Measurements from ENCODE around the gene ZNF598.
A peak's percentile ranks its signal among the peaks of the same experiment; 100 is the strongest.

ZNF598 gene

GRCh38 chr16:2009791-2010510, at the start of gene ZNF598:
Gene ZNF598 (minus strand): TSS chr16:2009821.
- peak; percentile 50 to 76 for DNase-seq (ENCODE audit: low read depth in 1 of 2, low spot score in 1 of 2)

DNA sequence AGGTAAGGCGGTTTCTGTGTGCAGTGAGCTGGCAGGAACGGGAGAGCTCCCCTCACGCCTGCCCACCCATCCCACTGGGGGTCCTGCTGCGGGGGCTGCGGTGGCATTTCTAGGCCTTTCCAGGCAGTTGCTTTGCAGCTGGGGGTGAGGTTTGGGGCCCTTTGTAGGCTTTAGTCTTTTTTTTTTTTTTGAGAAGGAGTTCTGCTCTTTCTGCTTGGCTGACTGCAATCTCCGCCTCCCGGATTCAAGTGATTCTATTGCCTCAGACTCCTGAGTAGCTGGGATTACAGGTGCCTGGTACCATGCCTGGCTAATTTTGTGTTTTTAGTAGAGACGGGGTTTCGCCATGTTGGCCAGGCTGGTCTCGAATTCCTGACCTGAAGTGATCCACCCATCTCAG, 49.3 kb upstream of the ZNF598 start:
- no peak for DNase-seq (ENCODE audit: low read depth in 1 of 2, low spot score in 1 of 2)

DNA sequence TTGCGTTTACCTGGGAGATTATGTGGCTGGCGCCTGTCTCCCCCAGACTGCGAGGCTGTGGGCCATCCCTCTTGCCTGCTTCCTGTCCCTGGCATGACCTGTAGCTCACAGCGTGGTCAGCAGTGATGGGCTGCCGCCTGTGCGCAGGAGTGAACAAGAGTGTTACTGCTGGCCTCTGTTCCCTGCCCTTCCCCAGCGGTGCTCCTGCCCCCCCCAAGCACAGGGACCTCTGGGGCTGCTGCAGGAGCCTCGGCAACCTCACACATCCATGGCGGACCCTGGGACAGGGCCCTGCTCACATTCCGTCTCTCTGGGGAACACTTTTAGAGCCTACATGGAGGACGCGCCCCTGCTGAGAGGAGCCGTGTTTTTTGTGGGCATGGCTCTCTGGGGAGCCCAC, 48.8 kb upstream of the ZNF598 start:
- DNase-seq (ENCODE audit: low read depth in 1 of 2, low spot score in 1 of 2), result no peak

GRCh38 chr16:2057438-2057837, 47.8 kb upstream of the ZNF598 start:
- no peak for DNase-seq (ENCODE audit: low read depth in 1 of 2, low spot score in 1 of 2)

GRCh38 chr16:2056681-2057407, 47.2 kb upstream of the ZNF598 start:
- no peak for DNase-seq (ENCODE audit: low read depth in 1 of 2, low spot score in 1 of 2)

GRCh38 chr16:2056077-2056476, 46.5 kb upstream of the ZNF598 start:
- DNase-seq (ENCODE audit: low read depth in 1 of 2, low spot score in 1 of 2), result no peak

DNA sequence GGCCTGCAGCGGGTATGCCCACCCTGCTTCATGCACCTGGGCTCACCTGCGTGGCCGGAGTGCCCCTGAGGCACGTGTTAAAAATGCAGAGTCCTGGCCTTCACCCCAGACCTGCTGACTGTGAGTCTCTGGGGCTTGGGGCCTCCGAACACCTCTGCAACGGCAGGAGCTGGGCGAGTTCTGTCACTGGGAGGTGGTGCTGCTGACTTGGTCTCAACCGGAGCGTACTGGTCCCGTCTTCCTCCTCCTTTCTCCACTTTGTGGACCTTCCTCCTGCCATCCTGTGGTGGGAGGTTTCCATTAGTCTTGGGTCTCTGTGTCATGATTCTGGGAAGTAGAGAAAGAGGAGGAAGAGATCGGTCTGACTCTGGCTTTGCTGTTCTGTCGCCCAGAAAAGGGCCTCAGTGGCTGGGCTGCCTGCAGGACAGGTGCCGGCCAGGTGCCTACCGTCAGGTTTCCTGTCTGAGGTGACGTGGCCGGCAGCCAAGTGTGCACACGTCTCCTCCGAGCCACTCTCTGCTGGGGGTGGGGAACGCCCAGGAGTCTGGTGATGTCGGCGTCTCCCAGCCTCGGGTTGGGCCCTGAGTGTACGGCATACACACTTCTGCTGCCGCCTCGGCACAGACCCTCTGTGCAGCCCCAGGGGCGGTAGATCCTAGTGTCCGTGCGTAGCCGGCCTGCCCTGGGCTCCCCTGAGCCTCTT, 45.1 kb upstream of the ZNF598 start:
- DNase-seq (ENCODE audit: low read depth in 1 of 2, low spot score in 1 of 2), result no peak

DNA sequence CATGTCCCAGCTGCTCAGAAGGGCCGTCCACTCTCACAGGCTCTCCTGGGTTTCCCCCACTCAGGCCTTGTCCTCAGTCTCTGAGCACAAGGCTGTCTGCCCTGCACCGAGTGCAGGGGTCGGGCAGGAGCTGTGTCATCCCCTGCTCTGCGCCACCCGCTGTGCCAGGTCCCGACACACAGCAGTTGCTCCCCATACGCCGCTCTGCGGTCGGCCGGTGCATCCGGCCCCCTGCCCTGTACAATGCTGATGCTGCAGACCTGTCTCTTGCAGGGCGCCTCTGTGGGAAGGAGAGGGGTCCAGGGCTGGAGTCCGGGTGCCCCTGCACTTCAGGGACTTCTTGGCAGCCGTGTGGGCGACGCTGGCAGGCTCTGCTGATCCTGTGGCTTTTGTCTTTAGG, 44.3 kb upstream of the ZNF598 start:
- no peak for DNase-seq (ENCODE audit: low read depth in 1 of 2, low spot score in 1 of 2)

DNA sequence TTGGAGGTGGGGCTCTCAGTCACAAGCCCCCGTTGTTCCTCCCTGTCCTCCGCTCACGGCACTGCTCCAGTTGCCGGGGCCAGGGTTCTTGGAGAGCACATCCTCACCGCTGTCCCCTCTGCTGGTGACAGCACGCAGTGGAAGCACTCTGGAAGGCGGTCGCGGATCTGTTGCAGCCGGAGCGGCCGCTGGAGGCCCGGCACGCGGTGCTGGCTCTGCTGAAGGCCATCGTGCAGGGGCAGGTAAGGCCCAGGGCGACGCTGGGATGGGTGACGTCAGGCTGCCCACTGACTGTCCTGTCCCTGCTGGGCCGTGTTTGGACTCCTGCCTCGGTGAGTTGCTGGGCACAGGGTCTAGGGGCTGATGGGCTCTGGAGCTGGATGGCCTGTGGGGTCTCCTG, 43.6 kb upstream of the ZNF598 start:
- DNase-seq (ENCODE audit: low read depth in 1 of 2, low spot score in 1 of 2), result no peak

DNA sequence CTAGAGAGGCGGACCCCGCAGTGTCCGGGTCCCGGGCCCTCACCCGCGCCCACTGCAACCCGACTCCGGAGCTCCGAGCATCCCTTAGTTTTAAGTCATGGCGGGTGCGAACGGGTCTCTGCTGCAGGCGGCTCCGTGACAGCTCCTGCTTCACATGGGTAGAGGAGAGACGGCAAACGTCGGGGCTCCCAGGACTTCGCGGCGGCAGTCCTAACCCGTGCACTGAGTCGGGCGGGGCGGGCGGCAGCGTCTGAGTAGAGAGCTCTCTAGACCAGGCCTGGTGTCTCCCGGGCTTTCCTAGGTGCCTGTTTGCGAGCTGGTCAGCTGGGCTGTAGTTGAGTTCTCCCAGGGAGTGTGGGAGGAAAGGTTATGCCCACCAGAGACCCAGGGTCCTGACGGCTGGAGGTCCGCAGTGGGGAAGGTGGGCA, 38.5 kb upstream of the ZNF598 start:
- no peak for DNase-seq (ENCODE audit: low read depth in 1 of 2, low spot score in 1 of 2)

GRCh38 chr16:2047330-2048115, 37.9 kb upstream of the ZNF598 start, which contains the start of the genes NTHL1 and TSC2:
Gene NTHL1 (minus strand): TSS chr16:2047834. CDS start chr16:2047823, 11 bp downstream.
Gene TSC2 (plus strand): TSS chr16:2047985. CDS start chr16:2048616, 631 bp downstream.
- DNase-seq (ENCODE audit: low read depth in 1 of 2, low spot score in 1 of 2), result peak; percentile 81 to 91

DNA sequence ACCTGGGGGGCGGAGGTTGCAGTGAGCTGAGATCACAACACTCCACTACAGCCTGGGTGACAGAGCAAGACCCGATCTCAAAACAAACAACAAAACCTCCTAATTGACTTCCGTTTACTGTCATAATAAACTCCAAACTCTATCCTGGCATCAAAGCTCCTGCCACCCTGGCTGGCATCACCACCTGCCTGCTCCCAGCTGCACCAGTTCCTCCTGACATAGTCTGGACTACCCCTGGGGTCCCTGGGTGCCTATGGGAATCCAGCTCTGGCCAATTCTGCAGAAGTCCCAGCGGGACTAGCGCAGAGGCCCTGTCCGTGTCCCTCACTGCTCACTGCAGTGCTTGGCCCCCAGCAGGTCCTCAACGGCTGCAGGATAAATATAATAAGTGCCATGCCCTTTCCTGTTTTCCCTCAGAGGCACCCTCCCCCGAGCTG, 37.3 kb upstream of the ZNF598 start:
- DNase-seq (ENCODE audit: low read depth in 1 of 2, low spot score in 1 of 2), result no peak

DNA sequence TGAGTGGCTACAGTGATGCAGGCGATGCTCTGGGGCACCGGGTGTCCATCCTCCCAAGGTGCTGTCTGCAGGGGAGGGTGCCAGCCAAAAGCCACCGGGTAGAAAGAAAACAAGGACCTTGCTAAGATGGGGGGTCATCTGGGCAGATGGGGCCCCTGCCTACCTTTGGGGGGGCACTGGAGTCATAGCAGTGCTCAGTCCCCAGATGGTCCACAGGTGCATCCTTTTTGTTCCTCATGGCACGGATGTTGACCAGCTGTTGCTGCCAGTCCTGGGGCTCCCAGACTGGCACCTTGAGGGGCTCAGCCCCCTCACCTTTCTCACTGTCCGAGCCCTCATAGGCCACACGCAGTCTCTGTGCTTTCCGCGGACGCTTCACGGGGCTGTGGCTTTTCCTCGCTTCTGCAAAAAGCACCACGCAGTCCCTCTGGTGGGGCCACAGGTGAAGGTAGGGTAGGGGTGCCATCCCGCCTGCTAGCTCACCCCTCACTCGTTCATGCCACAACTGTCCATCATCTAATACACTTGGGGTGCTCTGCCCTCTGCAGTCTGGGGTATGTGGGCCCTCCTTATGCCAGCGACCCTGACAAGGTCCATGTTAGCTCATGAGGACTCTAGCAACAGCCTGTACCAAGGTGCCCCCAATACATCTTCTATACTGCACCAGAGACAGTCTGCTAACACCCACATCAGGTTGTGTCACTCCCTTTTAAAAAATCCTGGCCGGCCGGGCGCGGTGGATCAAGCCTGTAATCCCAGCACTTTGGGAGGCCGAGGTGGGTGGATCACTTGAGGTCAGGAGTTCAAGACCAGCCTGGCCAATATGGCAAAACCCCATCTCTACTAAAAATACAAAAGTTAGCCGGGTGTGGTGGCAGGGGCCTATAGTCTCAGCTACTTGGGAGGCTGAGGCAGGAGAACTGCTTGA, 36.6 kb upstream of the ZNF598 start:
- DNase-seq (ENCODE audit: low read depth in 1 of 2, low spot score in 1 of 2), result no peak

DNA sequence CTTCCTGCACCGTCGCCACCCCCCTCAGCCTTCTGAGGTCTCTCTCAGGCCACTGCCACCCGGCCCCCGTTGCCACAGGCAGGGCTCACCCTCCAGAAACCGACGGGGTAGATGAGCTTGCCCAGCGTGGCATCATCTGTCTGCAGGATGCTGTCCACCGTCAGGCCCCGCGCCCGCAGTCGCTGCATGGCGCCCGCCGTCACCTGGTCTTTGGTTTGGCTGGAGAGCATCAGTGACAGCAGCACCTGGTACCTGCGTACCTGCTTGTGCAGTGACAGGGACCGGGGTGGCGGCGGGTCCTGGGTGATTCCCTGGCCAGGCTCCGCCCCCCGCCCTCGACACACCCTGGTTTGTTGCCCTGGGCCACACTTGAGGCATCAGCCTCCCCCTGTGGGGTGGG, 34.9 kb upstream of the ZNF598 start:
- DNase-seq (ENCODE audit: low read depth in 1 of 2, low spot score in 1 of 2), result no peak

- no peak for DNase-seq (ENCODE audit: low read depth in 1 of 2, low spot score in 1 of 2)
Observed at GRCh38 chr16:2043667-2044451, 34.2 kb upstream of the ZNF598 start.

DNA sequence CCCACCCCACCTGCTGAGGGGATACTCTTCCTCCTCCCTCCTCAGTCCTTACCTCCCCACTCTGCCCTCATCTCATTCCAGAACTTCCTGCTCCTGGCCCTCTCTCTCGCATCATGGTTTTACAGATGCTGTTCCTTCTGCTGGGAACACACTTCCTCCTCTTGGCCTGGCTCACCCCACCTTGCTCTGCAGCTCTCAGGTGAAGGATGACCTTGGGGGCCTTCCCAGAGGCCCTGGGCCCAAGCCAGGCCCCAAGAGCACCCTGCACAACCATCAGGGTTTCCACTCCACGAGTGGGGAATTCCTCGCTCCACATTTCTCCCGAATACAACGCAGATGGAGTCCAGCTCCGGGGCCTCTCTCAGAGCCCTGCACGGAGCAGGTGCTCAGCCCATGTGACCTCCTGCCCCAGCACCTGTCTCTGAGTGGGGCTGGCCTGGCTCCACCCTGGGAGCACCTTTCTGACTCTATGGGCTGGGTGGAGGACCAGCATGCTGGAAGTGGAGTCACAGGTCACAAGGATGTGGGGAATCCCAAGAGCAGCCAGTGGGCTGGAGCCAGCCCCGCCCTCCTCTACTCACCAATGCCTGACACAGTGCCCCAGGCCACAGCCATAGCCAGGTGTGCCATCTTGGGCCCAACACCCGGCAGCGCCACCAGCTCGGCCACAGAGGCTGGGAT, 33.5 kb upstream of the ZNF598 start:
- DNase-seq (ENCODE audit: low read depth in 1 of 2, low spot score in 1 of 2), result no peak

DNA sequence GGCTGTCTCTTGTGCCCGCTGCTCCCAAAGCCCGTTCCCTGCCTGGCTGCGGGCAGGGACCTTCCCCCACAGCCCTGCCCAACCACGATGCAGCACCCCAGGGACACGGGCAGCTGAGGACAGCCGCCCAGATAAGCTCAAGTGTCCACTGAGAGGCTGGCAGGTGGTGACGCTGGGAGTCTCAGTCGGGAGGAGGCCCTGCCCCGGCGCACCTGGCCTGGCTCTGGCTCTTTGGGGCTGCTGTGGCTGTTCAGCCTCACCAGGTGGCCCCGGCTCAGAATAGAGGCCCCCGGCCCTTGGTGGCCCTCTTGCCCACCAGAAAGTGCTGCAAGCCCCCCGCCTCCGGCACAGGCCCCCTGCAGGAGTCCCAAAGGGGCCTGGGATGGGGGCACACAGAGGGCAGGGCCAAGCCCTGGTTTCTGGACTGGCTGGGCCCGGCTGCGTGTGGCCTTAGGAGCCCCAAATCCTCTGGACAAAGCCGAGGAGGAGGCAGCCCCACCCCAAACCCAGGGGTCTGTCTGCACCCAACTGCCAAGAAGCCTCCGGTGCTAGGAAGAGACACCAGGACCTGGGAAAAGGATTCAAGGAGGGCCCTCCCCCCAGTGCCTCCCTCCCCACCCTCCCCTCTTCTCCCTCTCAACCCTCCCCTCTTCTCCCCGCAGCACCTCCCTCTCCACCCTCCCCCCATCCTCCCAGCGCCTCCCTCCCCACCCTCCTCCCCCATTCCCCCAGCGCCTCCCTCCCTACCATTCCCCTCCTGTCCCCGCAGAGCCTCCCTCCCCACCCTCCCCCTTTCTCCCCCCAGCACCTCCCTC, 32.8 kb upstream of the ZNF598 start:
- no peak for DNase-seq (ENCODE audit: low read depth in 1 of 2, low spot score in 1 of 2)

Measured in activated T-helper 1 cell treated with anti-CD3 and anti-CD28 coated beads, Interleukin-2, amount 50 U/mL, for 16 hours (primary cell).